Prostate gland (tissue), 2 donors: ENCODE measurements around the gene DNAH3.

ENCODE experiments used
- CTCF ChIP-seq, 4 experiments: fragments of 200-600 bp in 2 of 4; fragments of 450-650 bp in 2 of 4; sonication (generic) in 2 of 4; IDR thresholded peaks; 1 replicate in 3 of 4; 2 replicates in 1 of 4; pipeline ENCODE4 v1.5.1; 2016 to 2019; ENCODE audit warnings: antibody characterized with exemption in 4 of 4, mild to moderate bottlenecking in 2 of 4, moderate library complexity in 2 of 4
- POLR2A ChIP-seq: fragments of 450-650 bp; IDR thresholded peaks from one replicate; pipeline ENCODE4 v1.6.1; 2016; ENCODE audit warnings: antibody characterized with exemption, mild to moderate bottlenecking
- POLR2AphosphoS5 ChIP-seq: sonication (generic); formaldehyde crosslinking; IDR thresholded peaks from one replicate; pipeline ENCODE4 v1.6.1; 2017; ENCODE audit warnings: antibody characterized with exemption

DNA sequence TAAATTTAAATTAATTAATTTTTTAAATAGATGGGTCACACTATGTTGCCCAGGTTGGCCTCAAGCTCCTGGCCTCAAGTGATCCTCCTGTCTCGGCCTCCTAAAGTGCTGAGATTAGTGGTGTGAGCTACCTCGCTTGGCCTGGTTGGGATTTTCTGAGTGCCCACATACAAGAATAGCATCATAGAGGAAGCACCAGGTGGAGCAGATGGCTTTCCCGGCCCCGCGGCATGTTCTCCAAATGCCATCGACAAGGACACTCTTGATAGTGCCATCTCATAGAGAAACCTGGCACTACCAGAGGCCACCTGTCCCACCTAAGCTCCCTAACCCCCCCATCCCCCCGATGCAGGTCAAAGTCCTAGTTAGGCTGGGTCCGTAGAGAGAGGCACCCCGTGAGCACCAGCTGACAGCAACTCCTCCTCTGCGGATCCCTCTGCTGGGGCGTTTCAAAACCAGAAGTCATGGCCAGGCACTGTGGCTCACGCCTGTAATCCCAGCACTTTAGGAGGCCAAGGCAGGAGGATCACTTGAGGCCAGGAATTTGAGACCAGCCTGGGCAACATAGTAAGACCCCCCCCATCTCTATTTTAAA is 65.9 kb downstream of the DNAH3 start:
- TF ChIP-seq POLR2A (no peak), CTCF (IDR thresholded peaks at IDR 0.05) (no peak), POLR2AphosphoS5 (no peak)
